ENCODE results near the gene SH3RF1. TPM values are rescaled to one million over a fixed set of nuclear protein-coding genes. Genes with fewer than 3 reads are reported as not detected.
"Not testable (repeated sequence)": the region's sequence is repeated elsewhere in the genome, so short reads cannot be mapped to it uniquely, and the experiment has no call there.

The SH3RF1 gene
- total and polyA plus RNA-seq, 10 of the 15 experiments (the other 5 are each of a cell fraction or from before 2014, with no cell fraction given), result 4.5 to 22.5 (median 10.4) TPM

DNA sequence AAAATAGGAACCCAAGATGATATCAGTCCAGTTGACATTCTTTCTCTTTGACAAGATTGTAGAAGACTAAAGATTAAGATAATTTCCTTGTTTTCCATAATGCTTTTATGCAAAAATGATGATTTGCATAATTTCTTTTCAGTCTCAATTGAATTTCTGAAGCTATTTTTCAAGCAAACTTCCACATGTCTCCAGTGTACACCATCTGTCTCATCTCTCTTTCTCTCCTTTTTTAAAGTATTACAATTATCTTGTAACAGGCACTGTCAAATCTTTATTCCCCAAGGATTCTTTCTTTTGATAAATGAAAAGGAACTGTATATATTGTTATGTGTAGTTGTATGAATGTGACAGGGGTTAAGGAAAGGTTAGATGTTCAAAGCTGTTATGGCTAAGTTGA is 7.9 kb upstream of the SH3RF1 start (continued):
- TF ChIP-seq, protein P1, sequence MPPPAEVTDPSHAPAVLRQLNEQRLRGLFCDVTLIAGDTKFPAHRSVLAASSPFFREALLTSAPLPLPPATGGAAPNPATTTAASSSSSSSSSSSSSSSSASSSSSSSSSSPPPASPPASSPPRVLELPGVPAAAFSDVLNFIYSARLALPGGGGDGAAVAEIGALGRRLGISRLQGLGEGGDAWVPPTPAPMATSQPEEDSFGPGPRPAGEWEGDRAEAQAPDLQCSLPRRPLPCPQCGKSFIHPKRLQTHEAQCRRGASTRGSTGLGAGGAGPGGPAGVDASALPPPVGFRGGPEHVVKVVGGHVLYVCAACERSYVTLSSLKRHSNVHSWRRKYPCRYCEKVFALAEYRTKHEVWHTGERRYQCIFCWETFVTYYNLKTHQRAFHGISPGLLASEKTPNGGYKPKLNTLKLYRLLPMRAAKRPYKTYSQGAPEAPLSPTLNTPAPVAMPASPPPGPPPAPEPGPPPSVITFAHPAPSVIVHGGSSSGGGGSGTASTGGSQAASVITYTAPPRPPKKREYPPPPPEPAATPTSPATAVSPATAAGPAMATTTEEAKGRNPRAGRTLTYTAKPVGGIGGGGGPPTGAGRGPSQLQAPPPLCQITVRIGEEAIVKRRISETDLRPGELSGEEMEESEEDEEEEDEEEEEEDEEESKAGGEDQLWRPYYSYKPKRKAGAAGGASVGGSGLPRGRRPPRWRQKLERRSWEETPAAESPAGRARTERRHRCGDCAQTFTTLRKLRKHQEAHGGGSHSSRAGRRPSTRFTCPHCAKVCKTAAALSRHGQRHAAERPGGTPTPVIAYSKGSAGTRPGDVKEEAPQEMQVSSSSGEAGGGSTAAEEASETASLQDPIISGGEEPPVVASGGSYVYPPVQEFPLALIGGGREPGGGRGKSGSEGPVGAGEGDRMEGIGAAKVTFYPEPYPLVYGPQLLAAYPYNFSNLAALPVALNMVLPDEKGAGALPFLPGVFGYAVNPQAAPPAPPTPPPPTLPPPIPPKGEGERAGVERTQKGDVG (CRISPR knock-in tag; IDR thresholded peaks at IDR 0.05), result no peak
- TF ChIP-seq HCFC1 (IDR thresholded peaks at IDR 0.05; ENCODE audit: low read length) (no peak), ZSCAN29 (IDR thresholded peaks at IDR 0.05) (no peak), RUNX3 (IDR thresholded peaks at IDR 0.05; ENCODE audit: low read length) (no peak), SIX5 (IDR thresholded peaks at IDR 0.05; ENCODE audit: low read depth, low read length, severe bottlenecking) (no peak)

DNA sequence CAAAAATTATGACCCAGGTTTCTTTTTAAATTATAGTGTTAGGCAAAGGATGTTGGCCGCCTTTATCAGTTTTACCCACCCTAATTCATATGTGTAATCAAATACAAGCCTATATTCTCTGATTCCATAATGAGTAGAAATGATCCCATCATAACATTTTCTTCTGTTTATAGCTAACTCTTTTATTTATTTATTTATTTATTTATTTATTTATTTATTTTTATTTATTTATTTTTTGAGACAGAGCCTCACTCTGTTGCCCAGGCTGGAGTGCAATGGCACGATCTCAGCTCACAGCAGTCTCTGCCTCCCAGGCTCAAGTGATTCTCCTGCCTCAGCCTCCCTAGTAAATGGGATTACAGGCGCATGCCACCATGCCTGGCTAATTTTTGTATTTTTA is 7.1 kb upstream of the SH3RF1 start:
- FAIRE-seq; H4K20me1 ChIP-seq (ENCODE audit: control insufficient read depth, insufficient read depth); BruUV-seq (replicated peaks); H3K27ac ChIP-seq (ENCODE audit: control insufficient read depth, insufficient read depth); H3K4me3 ChIP-seq; H3K79me2 ChIP-seq (ENCODE audit: control insufficient read depth, insufficient read depth, low read length); H3K4me2 ChIP-seq (ENCODE audit: control insufficient read depth, insufficient read depth); H3K36me3 ChIP-seq (ENCODE audit: control insufficient read depth in 2 of 2, insufficient read depth in 2 of 2, low read length in 1 of 2); H3K9me3 ChIP-seq (replicated peaks; ENCODE audit: control insufficient read depth, insufficient read depth, low read length); DNase-seq (ENCODE audit: low read depth, low spot score); H3K9ac ChIP-seq (ENCODE audit: control insufficient read depth, insufficient read depth, low read length); in situ Hi-C loops (cut with MboI); H3K27me3 ChIP-seq (replicated peaks in 1 of 2; ENCODE audit: control insufficient read depth in 2 of 2, insufficient read depth in 2 of 2, low read length in 1 of 2); ATAC-seq; H2AFZ ChIP-seq (ENCODE audit: control insufficient read depth, low read depth, low read length); H3K4me1 ChIP-seq (ENCODE audit: control insufficient read depth, insufficient read depth, low read length): not testable (repeated sequence)
- intact Hi-C loops (cut with micrococcal nuclease; ENCODE audit: unreplicated experiment), result loop anchor here (10.0 kb wide), 1 partner anchor 353 kb away; no protein-coding TSS in a partner anchor
- WGBS (ENCODE audit: insufficient coverage, insufficient replicate concordance, low lambda C conversion rate, missing lambda C conversion rate), result 98% methylated on average over 3 of the region's 3 CpGs
- RAD21 ChIA-PET (ENCODE audit: unreplicated experiment), result interaction anchor here (0.9 kb wide), 1 partner anchor 16 kb away, joined by 3 read pairs; no protein-coding TSS in a partner anchor
- SMC1A ChIA-PET (ENCODE audit: uncharacterized antibody, unreplicated experiment), result interaction anchor here (0.9 to 1.8 kb wide), 4 partner anchors 9 to 159 kb away, joined by 3 to 4 read pairs (median 4); no protein-coding TSS in a partner anchor
- CTCF ChIA-PET, result interaction anchor here (1.0 kb wide), 1 partner anchor 160 kb away, joined by 4 read pairs; no protein-coding TSS in a partner anchor
- POLR2A ChIA-PET, result interaction anchor here (0.9 kb wide), 2 partner anchors 14 to 22 kb away, joined by 3 read pairs; no protein-coding TSS in a partner anchor

Measured in GM12878 (cell line).